GM12878 (cell line): Measurements from ENCODE around the gene HIF3A. TPM values are rescaled to one million over a fixed set of nuclear protein-coding genes. Genes with fewer than 3 reads are reported as not detected.

Experiments
- BCL3 ChIP-seq: IDR thresholded peaks from 2 replicates; pipeline ENCODE4 v1.6.1; 2011; ENCODE audit warnings: borderline replicate concordance, low read depth, mild to moderate bottlenecking, moderate library complexity, low read length; ENCODE audit not compliant: insufficient read depth, poor library complexity, severe bottlenecking
- CUX1 ChIP-seq: IDR thresholded peaks from 2 replicates; pipeline ENCODE4 v1.6.1; 2012; ENCODE audit warnings: improper control_type of control experiment, low read depth, low read length; ENCODE audit not compliant: insufficient replicate concordance
- E4F1 ChIP-seq: fragments of 450-650 bp; IDR thresholded peaks from 2 replicates; pipeline ENCODE4 v1.6.1; 2018; ENCODE audit warnings: borderline replicate concordance, mild to moderate bottlenecking; ENCODE audit not compliant: partially characterized antibody
- FOS ChIP-seq: IDR thresholded peaks from 3 replicates; pipeline ENCODE4 v1.6.1; 2011; ENCODE audit warnings: borderline replicate concordance; ENCODE audit not compliant: insufficient read length; ENCODE audit errors: extremely low read depth
- MAX ChIP-seq: IDR thresholded peaks from 2 replicates; pipeline ENCODE4 v1.6.1; 2012; ENCODE audit warnings: low read depth, low read length, improper control_type of control experiment
- NRF1 ChIP-seq: conservative IDR thresholded peaks from 2 replicates; pipeline ENCODE4 v1.6.1; 2011; ENCODE audit warnings: mild to moderate bottlenecking, low read depth, low read length, improper control_type of control experiment
- polyA plus RNA-seq, 11 experiments: library from polyadenylated mRNA; depleted of rRNA in 4 of 11; unstranded in 6 of 11; stranded (reverse) in 5 of 11; fragments of >200 nt; fragmentation: Nextera tagmentation in 4 of 11; fragmentation: Illumina TruSeq in 1 of 11; extraction: Ambion mirVana in 4 of 11; extraction: Trizol in 1 of 11; gene quantifications; 1 replicate in 1 of 11; 2 replicates in 10 of 11; pipeline versions ENCODE4 v1.2.1 to v1.2.3, GENCODE V29; 2011 to 2016; ENCODE audit warnings: inconsistent platforms in 2 of 11, missing spikeins in 2 of 11, low read depth in 1 of 11
- total RNA-seq, 4 experiments: library from RNA; depleted of rRNA in 3 of 4; stranded (reverse); fragments of >200 nt in 3 of 4; fragmentation: Illumina TruSeq in 1 of 4; extraction: Trizol in 1 of 4; gene quantifications; 2 replicates each; pipeline versions ENCODE4 v1.2.1 to v1.2.3, GENCODE V29; 2013 to 2021

Gene HIF3A
- total and polyA plus RNA-seq, 10 of the 15 experiments (the other 5 are each of a cell fraction or from before 2014, with no cell fraction given) = 0.03 to 0.20 (median 0.06) TPM; not detected in 5

GRCh38 chr19:46386996-46387712 lies 90.3 kb downstream of the HIF3A start (continued):
- no peak for TF ChIP-seq CUX1
- TF ChIP-seq E4F1 = no peak
- no peak for TF ChIP-seq MAX
- TF ChIP-seq NRF1 = no peak
- no peak for TF ChIP-seq FOS
- no peak for TF ChIP-seq BCL3
